Loucy (cell line): ENCODE data around the gene PPP4R2.

Experiments
- H2AFZ ChIP-seq: fragments of 200-600 bp; sonication (generic); 2 replicates; pipeline ENCODE4 v1.6.0; 2016; ENCODE audit warnings: antibody characterized with exemption, mild to moderate bottlenecking, low read length, moderate library complexity
- H3F3A ChIP-seq: fragments of 200-600 bp; 2 replicates; pipeline ENCODE4 v1.6.0; 2016; ENCODE audit warnings: antibody characterized with exemption, low read depth, mild to moderate bottlenecking
- H3K27me3 ChIP-seq: fragments of 200-600 bp; sonication (generic); 2 replicates; pipeline ENCODE4 v1.6.1; 2014; ENCODE audit warnings: low read length, mild to moderate bottlenecking; ENCODE audit not compliant: insufficient read depth, poor library complexity, severe bottlenecking
- H3K36me3 ChIP-seq: fragments of 200-600 bp; sonication (generic); 2 replicates; pipeline ENCODE4 v1.6.1; 2016; ENCODE audit warnings: low read length; ENCODE audit not compliant: insufficient read depth
- H3K4me1 ChIP-seq: fragments of 200-600 bp; sonication (generic); 2 replicates; pipeline ENCODE4 v1.5.1; 2014; ENCODE audit warnings: low read length, mild to moderate bottlenecking; ENCODE audit not compliant: insufficient read depth, poor library complexity, severe bottlenecking
- H3K4me2 ChIP-seq: fragments of 200-600 bp; sonication (generic); 2 replicates; pipeline ENCODE4 v1.6.0; 2014; ENCODE audit warnings: antibody characterized with exemption, low read length, low read depth, mild to moderate bottlenecking; ENCODE audit not compliant: poor library complexity, severe bottlenecking
- H3K4me3 ChIP-seq: fragments of 200-600 bp; sonication (generic); 2 replicates; pipeline ENCODE4 v1.5.1; 2014; ENCODE audit warnings: low read length, mild to moderate bottlenecking, mixed read lengths; ENCODE audit not compliant: poor library complexity, severe bottlenecking
- H3K79me2 ChIP-seq: fragments of 200-600 bp; sonication (generic); 2 replicates; pipeline ENCODE4 v1.6.1; 2014; ENCODE audit warnings: low read length; ENCODE audit not compliant: insufficient read depth
- H3K9ac ChIP-seq: fragments of 200-600 bp; sonication (generic); 2 replicates; pipeline ENCODE4 v1.6.0; 2014; ENCODE audit warnings: mild to moderate bottlenecking, low read depth, low read length, moderate library complexity; ENCODE audit not compliant: poor library complexity, severe bottlenecking
- H3K9me2 ChIP-seq: fragments of 200-600 bp; sonication (generic); replicated peaks from 2 replicates; pipeline ENCODE4 v1.6.1; 2016; ENCODE audit warnings: low read depth, low read length, mixed read lengths
- H3K9me3 ChIP-seq: fragments of 200-600 bp; sonication (generic); 2 replicates; pipeline ENCODE4 v1.6.1; 2014; ENCODE audit warnings: mild to moderate bottlenecking, antibody characterized with exemption, low read length, low read depth; ENCODE audit not compliant: insufficient read depth
- H4K20me1 ChIP-seq: fragments of 200-600 bp; sonication (generic); 2 replicates; pipeline ENCODE4 v1.6.0; 2014; ENCODE audit warnings: antibody characterized with exemption, low read length, mild to moderate bottlenecking; ENCODE audit not compliant: insufficient read depth, poor library complexity, severe bottlenecking
- CTCF ChIP-seq: fragments of 200-600 bp; sonication (generic); conservative IDR thresholded peaks from 2 replicates; pipeline ENCODE4 v1.5.1; 2014; ENCODE audit warnings: mild to moderate bottlenecking, antibody characterized with exemption, low read length
- EZH2phosphoT487 ChIP-seq: fragments of 200-600 bp; IDR thresholded peaks from 2 replicates; pipeline ENCODE4 v1.6.1; 2018; ENCODE audit warnings: antibody characterized with exemption, mild to moderate bottlenecking, moderate library complexity, borderline replicate concordance

The PPP4R2 gene

GRCh38 chr3:72973786-72974185, 22.8 kb upstream of the PPP4R2 start:
- H3K4me3 ChIP-seq, result no peak overlapping the region
- no peaks in the 10 kb centered on the region for H3K36me3 ChIP-seq
- TF ChIP-seq CTCF (no peak), EZH2phosphoT487 (no peak)

DNA sequence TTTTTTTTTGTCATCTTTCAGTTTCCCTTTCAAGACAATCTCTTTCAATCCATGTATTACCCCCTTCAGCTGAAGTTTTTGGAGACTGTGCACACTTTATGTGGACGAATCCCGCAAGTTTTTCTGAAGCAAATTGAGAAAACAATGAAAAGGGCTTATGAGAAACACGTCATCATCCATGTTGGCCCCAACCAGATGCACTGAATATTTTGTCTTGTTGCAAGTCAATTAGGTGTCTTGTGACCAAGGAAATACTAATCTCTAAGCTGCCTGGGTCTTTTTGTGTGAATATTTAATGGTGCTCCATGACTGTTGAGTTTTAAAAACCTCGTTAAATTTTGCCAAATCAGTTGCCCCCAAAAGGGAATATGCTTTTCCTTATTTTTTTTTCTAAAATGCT, 21.7 kb upstream of the PPP4R2 start:
- H3K9me3 ChIP-seq, result no peaks in the 10 kb centered on the region
- H2AFZ ChIP-seq, result no peak overlapping the region
- no peak overlapping the region for H3K4me2 ChIP-seq
- H3K79me2 ChIP-seq, result no peaks in the 10 kb centered on the region
- no peak overlapping the region for H3K9ac ChIP-seq
- no peaks in the 10 kb centered on the region for H3K9me2 ChIP-seq
- H4K20me1 ChIP-seq, result no peaks in the 10 kb centered on the region
- H3K4me3 ChIP-seq, result no peak overlapping the region
- TF ChIP-seq CTCF (no peak), EZH2phosphoT487 (no peak)
- no peaks in the 10 kb centered on the region for H3K36me3 ChIP-seq
- no peaks in the 10 kb centered on the region for H3K4me1 ChIP-seq
- H3K27me3 ChIP-seq, result no peaks in the 10 kb centered on the region
- no peaks in the 10 kb centered on the region for H3F3A ChIP-seq

More at GRCh38 chr3:72973786-72974185, 22.8 kb upstream of the PPP4R2 start:
- Histone ChIP-seq H3K4me2 (no peak overlapping the region), H2AFZ (no peak overlapping the region), H3F3A (no peaks in the 10 kb centered on the region), H3K9me3 (no peaks in the 10 kb centered on the region), H3K79me2 (no peaks in the 10 kb centered on the region), H3K4me1 (no peaks in the 10 kb centered on the region), H3K9me2 (no peaks in the 10 kb centered on the region), H4K20me1 (no peaks in the 10 kb centered on the region), H3K9ac (no peak overlapping the region), H3K27me3 (no peaks in the 10 kb centered on the region)

GRCh38 chr3:72976281-72976741, 20.3 kb upstream of the PPP4R2 start:
- Histone ChIP-seq H3K9me2 (no peaks in the 10 kb centered on the region), H4K20me1 (no peaks in the 10 kb centered on the region), H2AFZ (no peak overlapping the region), H3K36me3 (no peaks in the 10 kb centered on the region), H3K4me3 (no peak overlapping the region), H3F3A (no peaks in the 10 kb centered on the region), H3K9ac (no peak overlapping the region), H3K79me2 (no peaks in the 10 kb centered on the region), H3K4me1 (no peaks in the 10 kb centered on the region), H3K9me3 (no peaks in the 10 kb centered on the region), H3K27me3 (no peaks in the 10 kb centered on the region), H3K4me2 (no peak overlapping the region)
- no peak for TF ChIP-seq EZH2phosphoT487
- no peak for TF ChIP-seq CTCF
